Measurements from ENCODE around the gene RPE.

DNA sequence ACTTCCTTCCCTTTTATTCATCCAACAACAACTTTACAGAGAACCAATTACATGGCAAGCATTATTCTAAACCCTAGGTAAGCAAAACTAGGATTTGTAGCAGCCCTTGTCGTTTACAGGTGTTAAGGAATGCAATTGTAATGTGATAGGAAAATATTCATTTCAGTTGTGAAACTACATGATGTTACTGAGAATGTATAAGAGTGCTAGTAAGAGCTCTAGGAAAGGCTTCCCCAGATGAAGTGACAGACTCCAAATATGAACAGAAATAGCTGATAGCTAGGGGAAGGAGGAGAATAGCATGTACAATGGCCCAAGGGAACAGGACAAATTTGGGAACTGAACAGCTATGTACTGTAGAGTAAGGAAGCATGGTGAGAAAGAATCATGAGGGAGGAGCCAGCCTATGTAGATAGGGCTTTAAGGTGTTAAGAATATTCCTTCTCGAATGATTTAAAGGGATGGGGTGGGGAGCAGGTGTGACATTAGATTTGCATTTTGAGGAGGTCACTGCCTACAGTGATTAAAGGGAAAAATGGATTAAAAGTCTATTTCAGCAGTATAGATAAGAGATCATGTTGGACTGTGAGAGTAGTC lies 31.7 kb downstream of the RPE start:
- TF ChIP-seq, protein P1, sequence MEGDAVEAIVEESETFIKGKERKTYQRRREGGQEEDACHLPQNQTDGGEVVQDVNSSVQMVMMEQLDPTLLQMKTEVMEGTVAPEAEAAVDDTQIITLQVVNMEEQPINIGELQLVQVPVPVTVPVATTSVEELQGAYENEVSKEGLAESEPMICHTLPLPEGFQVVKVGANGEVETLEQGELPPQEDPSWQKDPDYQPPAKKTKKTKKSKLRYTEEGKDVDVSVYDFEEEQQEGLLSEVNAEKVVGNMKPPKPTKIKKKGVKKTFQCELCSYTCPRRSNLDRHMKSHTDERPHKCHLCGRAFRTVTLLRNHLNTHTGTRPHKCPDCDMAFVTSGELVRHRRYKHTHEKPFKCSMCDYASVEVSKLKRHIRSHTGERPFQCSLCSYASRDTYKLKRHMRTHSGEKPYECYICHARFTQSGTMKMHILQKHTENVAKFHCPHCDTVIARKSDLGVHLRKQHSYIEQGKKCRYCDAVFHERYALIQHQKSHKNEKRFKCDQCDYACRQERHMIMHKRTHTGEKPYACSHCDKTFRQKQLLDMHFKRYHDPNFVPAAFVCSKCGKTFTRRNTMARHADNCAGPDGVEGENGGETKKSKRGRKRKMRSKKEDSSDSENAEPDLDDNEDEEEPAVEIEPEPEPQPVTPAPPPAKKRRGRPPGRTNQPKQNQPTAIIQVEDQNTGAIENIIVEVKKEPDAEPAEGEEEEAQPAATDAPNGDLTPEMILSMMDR (IDR thresholded peaks at IDR 0.05): no peak
- TF ChIP-seq POLR2A (IDR thresholded peaks at IDR 0.05): no peak
